Loucy (cell line): Measurements from ENCODE around the gene OTUB2.

Experiments used
- H2AFZ ChIP-seq: fragments of 200-600 bp; sonication (generic); 2 replicates; pipeline ENCODE4 v1.6.0; 2016; ENCODE audit warnings: antibody characterized with exemption, mild to moderate bottlenecking, low read length, moderate library complexity
- H3F3A ChIP-seq: fragments of 200-600 bp; 2 replicates; pipeline ENCODE4 v1.6.0; 2016; ENCODE audit warnings: antibody characterized with exemption, low read depth, mild to moderate bottlenecking
- H3K27me3 ChIP-seq: fragments of 200-600 bp; sonication (generic); 2 replicates; pipeline ENCODE4 v1.6.1; 2014; ENCODE audit warnings: low read length, mild to moderate bottlenecking; ENCODE audit not compliant: insufficient read depth, poor library complexity, severe bottlenecking
- H3K36me3 ChIP-seq: fragments of 200-600 bp; sonication (generic); 2 replicates; pipeline ENCODE4 v1.6.1; 2016; ENCODE audit warnings: low read length; ENCODE audit not compliant: insufficient read depth
- H3K4me1 ChIP-seq: fragments of 200-600 bp; sonication (generic); 2 replicates; pipeline ENCODE4 v1.5.1; 2014; ENCODE audit warnings: low read length, mild to moderate bottlenecking; ENCODE audit not compliant: insufficient read depth, poor library complexity, severe bottlenecking
- H3K4me2 ChIP-seq: fragments of 200-600 bp; sonication (generic); 2 replicates; pipeline ENCODE4 v1.6.0; 2014; ENCODE audit warnings: antibody characterized with exemption, low read length, low read depth, mild to moderate bottlenecking; ENCODE audit not compliant: poor library complexity, severe bottlenecking
- H3K4me3 ChIP-seq: fragments of 200-600 bp; sonication (generic); 2 replicates; pipeline ENCODE4 v1.5.1; 2014; ENCODE audit warnings: low read length, mild to moderate bottlenecking, mixed read lengths; ENCODE audit not compliant: poor library complexity, severe bottlenecking
- H3K79me2 ChIP-seq: fragments of 200-600 bp; sonication (generic); 2 replicates; pipeline ENCODE4 v1.6.1; 2014; ENCODE audit warnings: low read length; ENCODE audit not compliant: insufficient read depth
- H3K9ac ChIP-seq: fragments of 200-600 bp; sonication (generic); 2 replicates; pipeline ENCODE4 v1.6.0; 2014; ENCODE audit warnings: mild to moderate bottlenecking, low read depth, low read length, moderate library complexity; ENCODE audit not compliant: poor library complexity, severe bottlenecking
- H3K9me2 ChIP-seq: fragments of 200-600 bp; sonication (generic); replicated peaks from 2 replicates; pipeline ENCODE4 v1.6.1; 2016; ENCODE audit warnings: low read depth, low read length, mixed read lengths
- H3K9me3 ChIP-seq: fragments of 200-600 bp; sonication (generic); 2 replicates; pipeline ENCODE4 v1.6.1; 2014; ENCODE audit warnings: mild to moderate bottlenecking, antibody characterized with exemption, low read length, low read depth; ENCODE audit not compliant: insufficient read depth
- H4K20me1 ChIP-seq: fragments of 200-600 bp; sonication (generic); 2 replicates; pipeline ENCODE4 v1.6.0; 2014; ENCODE audit warnings: antibody characterized with exemption, low read length, mild to moderate bottlenecking; ENCODE audit not compliant: insufficient read depth, poor library complexity, severe bottlenecking
- CTCF ChIP-seq: fragments of 200-600 bp; sonication (generic); conservative IDR thresholded peaks from 2 replicates; pipeline ENCODE4 v1.5.1; 2014; ENCODE audit warnings: mild to moderate bottlenecking, antibody characterized with exemption, low read length
- EZH2phosphoT487 ChIP-seq: fragments of 200-600 bp; IDR thresholded peaks from 2 replicates; pipeline ENCODE4 v1.6.1; 2018; ENCODE audit warnings: antibody characterized with exemption, mild to moderate bottlenecking, moderate library complexity, borderline replicate concordance

OTUB2 gene

DNA sequence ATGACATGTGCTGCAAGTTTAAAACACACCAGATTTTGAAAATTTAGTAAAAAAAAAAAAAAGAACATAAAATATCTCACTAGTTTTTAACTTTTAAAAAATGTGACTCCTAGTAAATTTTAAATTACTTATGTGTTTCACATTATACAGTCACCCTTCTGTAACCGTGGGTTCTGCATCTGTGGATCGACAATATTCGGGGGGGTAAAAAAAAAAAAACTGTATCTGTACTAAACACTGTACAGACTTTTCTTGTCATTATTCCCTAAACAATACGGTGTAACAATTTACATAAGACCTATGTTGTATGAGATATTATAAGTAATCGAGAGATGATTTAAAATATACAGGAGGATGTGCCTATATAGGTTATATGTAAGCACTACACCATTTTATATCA is 51.7 kb downstream of the OTUB2 start:
- Histone ChIP-seq H3F3A (no peaks in the 10 kb centered on the region), H3K4me3 (peak overlapping the region; percentile 88), H2AFZ (no peak overlapping the region), H3K4me2 (peak overlapping the region; percentile 85), H3K9me2 (no peaks in the 10 kb centered on the region), H3K36me3 (peaks cover 5% of the 10 kb centered on the region; the same call in 1 of the 2 replicates), H3K4me1 (peaks cover 49% of the 10 kb centered on the region), H3K9ac (peak overlapping the region; percentile 96), H4K20me1 (peaks cover 54% of the 10 kb centered on the region), H3K79me2 (peaks cover 94% of the 10 kb centered on the region), H3K9me3 (peaks cover 13% of the 10 kb centered on the region; the same call in 1 of the 2 replicates), H3K27me3 (no peaks in the 10 kb centered on the region)
- TF ChIP-seq CTCF (no peak), EZH2phosphoT487 (no peak)

GRCh38 chr14:94079891-94080620 is 53.9 kb downstream of the OTUB2 start:
- Histone ChIP-seq H3K9me2 (no peaks in the 10 kb centered on the region), H3K27me3 (no peaks in the 10 kb centered on the region), H3K36me3 (no peaks in the 10 kb centered on the region; the same call in 1 of the 2 replicates), H3K9me3 (0 out of 2 replicates have a peak, but pooled peaks cover 6% of the 10 kb centered on the region), H3K4me2 (peak overlapping the region; percentile 85), H3K79me2 (peaks cover 72% of the 10 kb centered on the region), H4K20me1 (peaks cover 50% of the 10 kb centered on the region), H3K4me3 (peak overlapping the region; percentile 88), H3K4me1 (peaks cover 49% of the 10 kb centered on the region), H3F3A (no peaks in the 10 kb centered on the region), H2AFZ (peak overlapping the region; percentile 77; the same call in 1 of the 2 replicates), H3K9ac (peak overlapping the region; percentile 96)
- TF ChIP-seq CTCF, result no peak
- no peak for TF ChIP-seq EZH2phosphoT487

- Histone ChIP-seq H3F3A (no peaks in the 10 kb centered on the region), H3K4me1 (peaks cover 42% of the 10 kb centered on the region), H3K9me3 (0 out of 2 replicates have a peak, but pooled peaks cover 1% of the 10 kb centered on the region), H3K4me3 (peak within 1 kb of the TSS; percentile 88), H3K4me2 (peak within 1 kb of the TSS; percentile 85), H3K79me2 (peaks cover 65% of the 10 kb centered on the region), H3K27me3 (no peaks in the 10 kb centered on the region), H4K20me1 (peaks cover 44% of the 10 kb centered on the region), H3K36me3 (no peaks in the 10 kb centered on the region; the same call in 1 of the 2 replicates), H3K9me2 (no peaks in the 10 kb centered on the region), H2AFZ (peak within 1 kb of the TSS; percentile 96), H3K9ac (peak within 1 kb of the TSS; percentile 96)
- TF ChIP-seq EZH2phosphoT487 (no peak), CTCF (no peak)
Observed at GRCh38 chr14:94080621-94081385, 54.7 kb downstream of the OTUB2 start, which contains the start of the genes DDX24 and IFI27L1. Gene DDX24 (minus strand): TSS chr14:94081202. CDS start chr14:94079742, 1,460 bp downstream. Gene IFI27L1 (plus strand): TSS chr14:94081310. CDS start chr14:94096938, 15,628 bp downstream.
